PC-9 (cell line): Measurements from ENCODE around the gene ACTR3. TPM values are rescaled to one million over a fixed set of nuclear protein-coding genes. Genes with fewer than 3 reads are reported as not detected.

Source experiments
- BruUV-seq: library from RNA; stranded (reverse); fragments of 400-500 nt; replicated peaks from 2 replicates; lab custom pipeline; 2021; lab: Mats Ljungman, UMichigan
- CTCF ChIA-PET: fragments of 300-600 bp; sonication (Branson Sonifier 250); formaldehyde crosslinking; loops from one replicate; lab custom pipeline; 2022; ENCODE audit warnings: antibody characterized with exemption; lab: Charles Lee
- POLR2A ChIA-PET: fragments of 300-600 bp; sonication (Branson Sonifier 250); formaldehyde crosslinking; loops from one replicate; lab custom pipeline; 2022; ENCODE audit warnings: antibody characterized with exemption; ENCODE audit not compliant: unreplicated experiment; lab: Charles Lee
- DNase-seq, 2 experiments: peaks; one replicate each; pipeline versions ENCODE4 v3.0.0 to v3.0.0-alpha.2; 2015 to 2022; ENCODE audit warnings: mixed read lengths in 1 of 2
- H2AFZ ChIP-seq: fragments of 200-600 bp; sonication (generic); 2 replicates; pipeline ENCODE4 v1.8.1; 2017; ENCODE audit warnings: antibody characterized with exemption
- H3F3A ChIP-seq: fragments of 200-600 bp; sonication (generic); 2 replicates; pipeline ENCODE4 v1.8.1; 2017; ENCODE audit warnings: antibody characterized with exemption, mild to moderate bottlenecking, low read depth; ENCODE audit not compliant: insufficient read depth
- H3K27ac ChIP-seq: fragments of 200-600 bp; sonication (generic); 2 replicates; pipeline ENCODE4 v1.6.1; 2016; ENCODE audit warnings: mixed run types
- H3K27me3 ChIP-seq: fragments of 200-600 bp; sonication (generic); 2 replicates; pipeline ENCODE4 v1.6.1; 2016; ENCODE audit warnings: low read depth, mixed run types; ENCODE audit not compliant: insufficient read depth
- H3K36me3 ChIP-seq: fragments of 200-600 bp; sonication (generic); 2 replicates; pipeline ENCODE4 v1.6.1; 2016; ENCODE audit warnings: low read depth, mixed run types
- H3K4me1 ChIP-seq: fragments of 200-600 bp; sonication (generic); replicated peaks from 2 replicates; pipeline ENCODE4 v1.6.1; 2016; ENCODE audit warnings: mixed run types; ENCODE audit not compliant: insufficient read depth
- H3K4me2 ChIP-seq: fragments of 200-600 bp; sonication (generic); 2 replicates; pipeline ENCODE4 v1.6.1; 2017; ENCODE audit warnings: mixed run types
- H3K4me3 ChIP-seq: fragments of 200-600 bp; sonication (generic); 2 replicates; pipeline ENCODE4 v1.6.1; 2016; ENCODE audit warnings: mixed run types
- H3K79me2 ChIP-seq: fragments of 200-600 bp; sonication (generic); 2 replicates; pipeline ENCODE4 v1.6.1; 2017; ENCODE audit warnings: low read depth, mixed run types
- H3K9me2 ChIP-seq: fragments of 200-600 bp; sonication (generic); 2 replicates; pipeline ENCODE4 v1.8.1; 2017; ENCODE audit warnings: mild to moderate bottlenecking; ENCODE audit not compliant: insufficient read depth
- H3K9me3 ChIP-seq: fragments of 200-600 bp; sonication (generic); 2 replicates; pipeline ENCODE4 v1.8.1; 2016; ENCODE audit warnings: low read depth; ENCODE audit not compliant: insufficient read depth
- H4K20me1 ChIP-seq: fragments of 200-600 bp; sonication (generic); 2 replicates; pipeline ENCODE4 v1.8.1; 2017; ENCODE audit not compliant: insufficient read depth
- EZH2 ChIP-seq: fragments of 200-600 bp; sonication (generic); IDR thresholded peaks from 2 replicates; pipeline ENCODE4 v1.8.0; 2017; ENCODE audit warnings: antibody characterized with exemption, low read depth
- intact Hi-C: fragments of 100-400 bp; cut with micrococcal nuclease; formaldehyde crosslinking; loops from one replicate; pipeline ENCODE4 v1.10.0; 2022; ENCODE audit not compliant: unreplicated experiment
- total RNA-seq: library from RNA; stranded (reverse); gene quantifications from 2 replicates; pipeline ENCODE4 v1.2.3, GENCODE V29; 2021
- TF ChIP-seq, protein P1 (sequence below): fragments of 200-600 bp; sonication (generic); conservative IDR thresholded peaks from 2 replicates; pipeline ENCODE4 v1.6.1; 2017; ENCODE audit warnings: mixed run types, antibody characterized with exemption, mild to moderate bottlenecking, moderate library complexity

The ACTR3 gene
- total RNA-seq, 1 experiment from 2014 or later, result 222 TPM

DNA sequence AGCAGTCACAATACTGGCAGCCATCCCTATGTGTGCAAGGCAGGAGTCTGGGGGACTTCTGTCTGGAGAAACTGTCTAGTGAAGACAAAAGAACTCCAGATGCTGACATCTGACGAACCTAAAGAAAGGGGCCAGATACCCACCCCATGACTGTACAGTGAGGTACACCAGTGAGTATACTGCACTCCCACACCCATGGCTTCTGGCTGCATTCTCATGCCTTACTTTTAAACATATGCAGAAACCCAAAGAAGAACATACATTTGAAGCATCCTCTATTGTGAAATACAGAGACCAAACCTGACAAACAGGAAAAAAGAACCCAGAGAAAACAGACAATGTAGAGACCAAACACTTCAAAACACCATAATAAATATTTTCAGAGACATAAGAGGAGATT, 102.2 kb downstream of the ACTR3 start:
- Histone ChIP-seq H4K20me1 (no peaks in the 10 kb centered on the region), H3F3A (no peaks in the 10 kb centered on the region), H3K4me1 (no peaks in the 10 kb centered on the region), H3K36me3 (no peaks in the 10 kb centered on the region), H3K9me3 (no peaks in the 10 kb centered on the region), H3K27me3 (no peaks in the 10 kb centered on the region), H3K79me2 (no peaks in the 10 kb centered on the region), H3K4me3 (no peak overlapping the region), H3K9me2 (no peaks in the 10 kb centered on the region), H3K27ac (no peak overlapping the region), H3K4me2 (no peak overlapping the region), H2AFZ (no peak overlapping the region)
- POLR2A ChIA-PET, result no interaction called here
- no TSS peak for BruUV-seq
- CTCF ChIA-PET, result no interaction called here
- intact Hi-C loops, result no loop called here
- TF ChIP-seq EZH2, result no peak
- TF ChIP-seq, protein P1, sequence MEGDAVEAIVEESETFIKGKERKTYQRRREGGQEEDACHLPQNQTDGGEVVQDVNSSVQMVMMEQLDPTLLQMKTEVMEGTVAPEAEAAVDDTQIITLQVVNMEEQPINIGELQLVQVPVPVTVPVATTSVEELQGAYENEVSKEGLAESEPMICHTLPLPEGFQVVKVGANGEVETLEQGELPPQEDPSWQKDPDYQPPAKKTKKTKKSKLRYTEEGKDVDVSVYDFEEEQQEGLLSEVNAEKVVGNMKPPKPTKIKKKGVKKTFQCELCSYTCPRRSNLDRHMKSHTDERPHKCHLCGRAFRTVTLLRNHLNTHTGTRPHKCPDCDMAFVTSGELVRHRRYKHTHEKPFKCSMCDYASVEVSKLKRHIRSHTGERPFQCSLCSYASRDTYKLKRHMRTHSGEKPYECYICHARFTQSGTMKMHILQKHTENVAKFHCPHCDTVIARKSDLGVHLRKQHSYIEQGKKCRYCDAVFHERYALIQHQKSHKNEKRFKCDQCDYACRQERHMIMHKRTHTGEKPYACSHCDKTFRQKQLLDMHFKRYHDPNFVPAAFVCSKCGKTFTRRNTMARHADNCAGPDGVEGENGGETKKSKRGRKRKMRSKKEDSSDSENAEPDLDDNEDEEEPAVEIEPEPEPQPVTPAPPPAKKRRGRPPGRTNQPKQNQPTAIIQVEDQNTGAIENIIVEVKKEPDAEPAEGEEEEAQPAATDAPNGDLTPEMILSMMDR, result no peak
- DNase-seq, result no peak

DNA sequence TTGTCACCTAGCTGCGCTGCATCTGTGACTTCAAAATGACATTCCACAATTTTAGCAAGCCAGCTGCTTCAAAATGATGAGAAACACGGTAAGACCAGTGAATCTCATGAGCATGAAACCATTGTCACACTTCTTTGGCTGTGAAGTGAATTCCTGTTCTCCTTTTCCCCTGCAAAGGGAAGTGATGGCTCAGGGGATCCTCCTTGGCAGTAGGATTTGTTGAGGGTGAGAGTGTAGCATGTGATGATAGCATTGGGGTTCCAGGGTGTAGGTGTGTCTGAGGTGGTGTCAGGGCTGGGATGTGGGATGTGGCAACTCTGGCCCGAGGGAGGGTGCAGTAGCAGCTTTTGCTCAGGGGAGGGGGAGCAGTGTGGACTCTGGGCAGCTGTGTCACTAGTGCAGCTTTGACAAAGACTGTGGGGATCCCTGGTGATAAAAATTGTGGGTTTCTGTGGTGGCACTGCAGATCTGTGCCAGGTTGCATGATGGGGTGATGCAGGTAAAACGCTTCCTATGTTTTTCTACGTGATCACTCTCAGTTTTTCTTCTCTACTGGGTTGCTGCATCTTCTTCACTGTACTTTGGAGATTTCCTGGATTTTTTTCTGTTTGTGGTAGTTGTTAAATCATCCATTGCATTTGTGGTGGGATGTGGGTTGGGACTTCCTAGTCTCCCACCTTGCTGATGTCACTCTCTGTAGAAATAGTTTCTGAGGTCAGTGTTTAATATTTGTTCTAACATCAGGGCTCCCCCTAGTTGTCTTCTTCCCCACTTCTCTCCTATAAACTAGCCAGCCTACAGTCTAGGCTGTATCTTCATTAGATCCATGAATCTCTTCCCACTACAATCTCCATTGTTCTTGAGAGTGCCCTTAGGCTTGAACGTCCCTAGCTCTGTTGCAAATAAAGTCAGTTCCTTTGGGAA, 107.0 kb downstream of the ACTR3 start:
- no peak for DNase-seq
- ChIA-PET POLR2A (no interaction called here), CTCF (no interaction called here)
- no peaks in the 10 kb centered on the region for H3F3A ChIP-seq
- no peak overlapping the region for H2AFZ ChIP-seq
- no peaks in the 10 kb centered on the region for H3K79me2 ChIP-seq
- no peaks in the 10 kb centered on the region for H3K9me3 ChIP-seq
- H3K27ac ChIP-seq, result no peak overlapping the region
- intact Hi-C loops, result no loop called here
- TF ChIP-seq, protein P1, result no peak
- TF ChIP-seq EZH2, result no peak
- no peaks in the 10 kb centered on the region for H4K20me1 ChIP-seq
- H3K9me2 ChIP-seq, result no peaks in the 10 kb centered on the region
- peaks cover 13% of the 10 kb centered on the region; the same call in 1 of the 2 replicates for H3K27me3 ChIP-seq
- no peak overlapping the region for H3K4me3 ChIP-seq
- H3K36me3 ChIP-seq, result no peaks in the 10 kb centered on the region
- no peak overlapping the region for H3K4me2 ChIP-seq
- no peaks in the 10 kb centered on the region for H3K4me1 ChIP-seq
- BruUV-seq, result no TSS peak

DNA sequence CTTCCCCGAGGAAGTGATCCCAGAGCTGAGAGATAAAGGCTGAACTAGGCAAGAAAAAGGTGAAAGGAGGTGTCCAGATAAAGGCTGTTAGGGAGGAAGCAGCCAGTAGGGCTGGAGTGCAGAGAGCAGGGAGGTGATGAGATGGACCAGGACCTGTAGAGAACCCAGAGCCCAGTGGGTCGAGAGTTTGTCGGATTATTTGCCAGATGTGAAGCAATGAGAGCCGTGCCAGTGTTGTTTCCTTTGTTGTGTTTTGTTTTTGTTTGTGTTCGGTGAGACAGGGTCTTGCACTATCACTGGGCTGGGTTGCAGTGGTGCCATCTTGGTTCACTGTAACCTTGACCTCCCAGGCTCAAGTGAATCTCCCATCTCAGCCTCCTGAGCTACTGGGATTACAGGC, 111.3 kb downstream of the ACTR3 start:
- BruUV-seq, result no TSS peak
- Histone ChIP-seq H3K9me2 (no peaks in the 10 kb centered on the region), H3K36me3 (no peaks in the 10 kb centered on the region), H4K20me1 (no peaks in the 10 kb centered on the region), H3F3A (no peaks in the 10 kb centered on the region), H3K27me3 (peaks cover 31% of the 10 kb centered on the region), H3K27ac (no peak overlapping the region), H2AFZ (no peak overlapping the region), H3K9me3 (no peaks in the 10 kb centered on the region), H3K79me2 (no peaks in the 10 kb centered on the region), H3K4me1 (no peaks in the 10 kb centered on the region), H3K4me3 (no peak overlapping the region), H3K4me2 (no peak overlapping the region)
- ChIA-PET POLR2A (no interaction called here), CTCF (interaction anchor here (0.5 kb wide), 1 partner anchor 32 kb away, joined by 8 read pairs; no protein-coding TSS in a partner anchor)
- intact Hi-C loops, result no loop called here
- no peak for DNase-seq
- no peak for TF ChIP-seq EZH2
- TF ChIP-seq, protein P1, result no peak
